K562 (cell line): ENCODE measurements around the gene CD99L2. TPM values are rescaled to one million over a fixed set of nuclear protein-coding genes. Genes with fewer than 3 reads are reported as not detected.

Experiments used
- ATAC-seq: fragments of 200-7000 bp; cut with Tn5 transposase; 3 replicates; pipeline ENCODE4 v1.9.1; 2020; ENCODE audit warnings: moderate library complexity
- BruUV-seq: library from RNA; stranded (reverse); fragments of 400-500 nt; replicated peaks from 2 replicates; lab custom pipeline; 2021; lab: Mats Ljungman, UMichigan
- CTCF ChIA-PET: fragments of 300-600 bp; formaldehyde crosslinking; extraction: SDS; loops from one replicate; lab custom pipeline; 2021; ENCODE audit warnings: low intra/inter-chr PET ratio; lab: Yijun Ruan, JAX
- POLR2A ChIA-PET: fragments of 300-600, 350-650 bp; sonication (Branson Sonifier 250); formaldehyde crosslinking; extraction: SDS; loops from one replicate; lab custom pipeline; 2021; ENCODE audit warnings: antibody characterized with exemption, inconsistent platforms; lab: Yijun Ruan, JAX
- DNase-seq, 4 experiments: peaks; one replicate each; pipeline versions ENCODE4 v3.0.0 to v3.0.0-alpha.2; 2011 to 2018; ENCODE audit warnings: low spot score in 3 of 4, mixed read lengths in 3 of 4; ENCODE audit errors: extremely low read depth in 1 of 4
- FAIRE-seq: peaks from 2 replicates; lab custom pipeline; 2011; peaks lifted over from hg19 to GRCh38; lab: Jason Lieb, UNC
- H2AFZ ChIP-seq: 2 replicates; pipeline ENCODE4 v1.6.0; 2011; ENCODE audit warnings: low read depth, low read length, control low read depth, inconsistent platforms
- H3K27ac ChIP-seq: fragments of 200-600 bp; 3 replicates; pipeline ENCODE4 v1.8.0; 2011; ENCODE audit warnings: low read depth, mild to moderate bottlenecking, control low read depth, inconsistent platforms, low read length, moderate library complexity, mixed read lengths; ENCODE audit errors: extremely low read depth
- H3K27me3 ChIP-seq, 2 experiments: fragments of 300-600 bp in 1 of 2; 2 replicates in 1 of 2; 3 replicates in 1 of 2; pipeline versions ENCODE4 v1.6.0 to v1.8.0; 2011; ENCODE audit warnings: inconsistent platforms in 2 of 2, low read length in 2 of 2, mild to moderate bottlenecking in 1 of 2, mixed read lengths in 1 of 2, moderate library complexity in 1 of 2; ENCODE audit not compliant: control insufficient read depth in 2 of 2, insufficient read depth in 2 of 2
- H3K36me3 ChIP-seq: fragments of 300-600 bp; 3 replicates; pipeline ENCODE4 v1.8.0; 2011; ENCODE audit warnings: mild to moderate bottlenecking, low read length, inconsistent platforms; ENCODE audit not compliant: control insufficient read depth, insufficient read depth
- H3K4me1 ChIP-seq, 2 experiments: fragments of 200-600 bp in 1 of 2; replicated peaks in 1 of 2; 2 replicates in 1 of 2; 3 replicates in 1 of 2; pipeline versions ENCODE4 v1.5.1 to v1.8.0; 2011; ENCODE audit warnings: inconsistent platforms in 2 of 2, low read length in 2 of 2, mild to moderate bottlenecking in 1 of 2, mixed read lengths in 1 of 2, moderate library complexity in 1 of 2; ENCODE audit not compliant: control insufficient read depth in 2 of 2, insufficient read depth in 2 of 2
- H3K4me2 ChIP-seq: 2 replicates; pipeline ENCODE4 v1.6.1; 2011; ENCODE audit warnings: low read length, control low read depth, inconsistent platforms, mixed read lengths; ENCODE audit not compliant: insufficient read depth
- H3K4me3 ChIP-seq: fragments of 200-600 bp; sonication (generic), shearing (Covaris generic); 2 replicates; pipeline ENCODE4 v1.5.1; 2016; ENCODE audit warnings: control low read depth, inconsistent platforms
- H3K79me2 ChIP-seq: fragments of 200-600 bp; 3 replicates; pipeline ENCODE4 v1.8.0; 2011; ENCODE audit warnings: low read length, inconsistent platforms; ENCODE audit not compliant: control insufficient read depth, insufficient read depth
- H3K9ac ChIP-seq, 2 experiments: 2 replicates each; pipeline versions ENCODE4 v1.6.0 to v1.6.1; 2011; ENCODE audit warnings: low read depth in 2 of 2, low read length in 2 of 2, control low read depth in 1 of 2, inconsistent platforms in 1 of 2, mild to moderate bottlenecking in 1 of 2, mixed read lengths in 1 of 2; ENCODE audit not compliant: insufficient read depth in 1 of 2
- H3K9me1 ChIP-seq: one replicate; pipeline ENCODE4 v1.6.0; 2011; ENCODE audit warnings: inconsistent platforms, mild to moderate bottlenecking, low read length, moderate library complexity; ENCODE audit not compliant: control insufficient read depth, insufficient read depth
- H3K9me3 ChIP-seq: replicated peaks from 2 replicates; pipeline ENCODE4 v1.5.1; 2011; ENCODE audit warnings: low read depth, low read length, inconsistent platforms; ENCODE audit not compliant: control insufficient read depth, insufficient read depth
- H4K20me1 ChIP-seq: replicated peaks from 2 replicates; pipeline ENCODE4 v1.6.1; 2011; ENCODE audit warnings: low read length, inconsistent platforms, mixed read lengths; ENCODE audit not compliant: control insufficient read depth, insufficient read depth
- GTF3C2 ChIP-seq: IDR thresholded peaks from 3 replicates; pipeline ENCODE4 v1.6.1; 2011; ENCODE audit warnings: borderline replicate concordance, mild to moderate bottlenecking, moderate library complexity; ENCODE audit not compliant: insufficient read length; ENCODE audit errors: extremely low read depth
- HEY1 ChIP-seq: fragments of 250-450 bp; sonication (Bioruptor Pico); IDR thresholded peaks from 2 replicates; pipeline ENCODE4 v1.5.0; 2020; ENCODE audit warnings: mild to moderate bottlenecking, moderate library complexity, borderline replicate concordance
- MXI1 ChIP-seq: IDR thresholded peaks from 2 replicates; pipeline ENCODE4 v1.6.1; 2011; ENCODE audit warnings: low read depth, mild to moderate bottlenecking, improper control_type of control experiment, low read length
- NCOA4 ChIP-seq: fragments of 450-650 bp; IDR thresholded peaks from 2 replicates; pipeline ENCODE4 v1.6.1; 2018; ENCODE audit warnings: mild to moderate bottlenecking; ENCODE audit not compliant: partially characterized antibody
- NR2C1 ChIP-seq, 2 experiments: fragments of 450-650 bp; IDR thresholded peaks; 2 replicates each; pipeline ENCODE4 v1.6.1; 2017; ENCODE audit warnings: mild to moderate bottlenecking in 2 of 2, antibody characterized with exemption in 1 of 2, inconsistent platforms in 1 of 2, missing compliant biosample characterization in 1 of 2, missing genetic modification characterization in 1 of 2
- PTBP1 ChIP-seq: fragments of 200-400 bp; formaldehyde crosslinking; IDR thresholded peaks from 2 replicates; pipeline ENCODE4 v1.6.1; 2017; ENCODE audit warnings: low read depth, low read length
- ZNF639 ChIP-seq, 2 experiments: fragments of 200-800 bp in 1 of 2; sonication (Bioruptor generic) in 1 of 2; sonication (generic) in 1 of 2; formaldehyde crosslinking in 1 of 2; IDR thresholded peaks in 1 of 2; conservative IDR thresholded peaks in 1 of 2; 2 replicates each; pipeline versions ENCODE4 v1.5.0 to v1.6.1; 2016 to 2020; ENCODE audit warnings: missing compliant biosample characterization in 1 of 2, missing genetic modification characterization in 1 of 2, missing genetic modification reagents in 1 of 2
- ZNF668 ChIP-seq: fragments of 250-450 bp; sonication (Bioruptor Pico); IDR thresholded peaks from 2 replicates; pipeline ENCODE4 v1.8.0; 2022; ENCODE audit warnings: mild to moderate bottlenecking, inconsistent platforms
- WGBS: fragments of 100-300 bp; shearing (Covaris generic); methylation state at CpG from one replicate; pipeline ENCODE4 v1.1.6; 2016; ENCODE audit warnings: low coverage, mixed read lengths; ENCODE audit not compliant: insufficient coverage; ENCODE audit errors: missing lambda C conversion rate; 5-methylcytosine and 5-hydroxymethylcytosine counted together
- in situ Hi-C: fragments of 300-500 bp; cut with MboI; formaldehyde crosslinking; loops from 4 replicates; pipeline ENCODE4 v1.15.0; 2018; ENCODE audit warnings: inconsistent platforms, mixed read lengths
- intact Hi-C: fragments of 100-400 bp; cut with micrococcal nuclease; formaldehyde crosslinking; loops from 2 replicates; pipeline ENCODE4 v1.14.2; 2022
- polyA plus RNA-seq, 8 experiments: library from polyadenylated mRNA; depleted of rRNA in 4 of 8; stranded (reverse) in 5 of 8; unstranded in 3 of 8; fragments of >200 nt; fragmentation: Nextera tagmentation in 2 of 8; fragmentation: Illumina TruSeq in 1 of 8; extraction: Ambion mirVana in 2 of 8; extraction: Trizol in 1 of 8; gene quantifications; 2 replicates each; pipeline versions ENCODE4 v1.2.1 to v1.2.3, GENCODE V29; 2011 to 2014; ENCODE audit warnings: inconsistent platforms in 1 of 8, missing spikeins in 1 of 8
- total RNA-seq, 7 experiments: library from RNA; depleted of rRNA in 6 of 7; stranded (reverse); fragments of >200 nt in 6 of 7; fragmentation: Illumina TruSeq in 2 of 7; extraction: Trizol in 2 of 7; gene quantifications; 2 replicates each; pipeline versions ENCODE4 v1.2.1 to v1.2.3, GENCODE V29; 2011 to 2021; ENCODE audit warnings: low replicate concordance in 1 of 7
- TF ChIP-seq, protein P1 (sequence below), 3 experiments: fragments of 200-800 bp in 1 of 3; fragments of 250-450 bp in 1 of 3; fragments of 450-650 bp in 1 of 3; sonication (Bioruptor Pico) in 1 of 3; sonication (Bioruptor generic) in 1 of 3; formaldehyde crosslinking in 1 of 3; IDR thresholded peaks; 2 replicates each; pipeline versions ENCODE4 v1.6.1 to v1.8.0; 2016 to 2022; ENCODE audit warnings: mild to moderate bottlenecking in 2 of 3, missing genetic modification characterization in 2 of 3, missing compliant biosample characterization in 1 of 3, moderate library complexity in 1 of 3

The CD99L2 gene
- total and polyA plus RNA-seq, 9 of the 15 experiments (the other 6 are each of a cell fraction or from before 2014, with no cell fraction given): 0.76 to 19.0 (median 11.9) TPM

DNA sequence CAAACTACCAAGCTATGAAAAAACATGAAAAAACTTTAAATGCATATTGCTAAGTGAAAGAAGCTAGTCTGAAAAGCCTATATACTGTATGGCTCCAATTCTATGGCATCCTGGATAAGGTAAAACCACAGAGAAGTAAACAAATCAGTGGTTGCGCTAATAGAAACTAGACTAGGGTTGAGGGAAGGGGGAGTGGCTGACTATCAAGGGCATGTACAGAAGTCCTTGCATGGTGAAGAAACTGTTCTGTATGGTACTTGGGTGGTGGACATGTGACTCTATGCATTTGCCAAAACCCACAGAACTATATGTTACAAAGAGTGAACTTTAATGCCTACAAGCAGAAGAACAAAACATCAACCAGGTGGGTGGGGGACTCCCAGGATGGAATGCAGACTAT, 108.4 kb downstream of the CD99L2 start:
- in situ Hi-C loops: loop anchor here (25.0 kb wide), 1 partner anchor 572 kb away; no protein-coding TSS in a partner anchor
- intact Hi-C loops: no loop called here
- WGBS: 100% methylated on average over 1 of the region's 1 CpG
- TF ChIP-seq GTF3C2 (no peak), NR2C1 (IDR thresholded peaks at IDR 0.05) (no peak), NR2C1 (tag; IDR thresholded peaks at IDR 0.05) (no peak), PTBP1 (no peak), NCOA4 (no peak), ZNF639 (CRISPR knock-in tag; conservative IDR thresholded peaks at IDR 0.05 in 1 of 2, IDR thresholded peaks at IDR 0.05 in 1 of 2) (no peak), MXI1 (no peak), HEY1 (CRISPR knock-in tag) (no peak), ZNF668 (CRISPR knock-in tag) (no peak)
- TF ChIP-seq, protein P1, sequence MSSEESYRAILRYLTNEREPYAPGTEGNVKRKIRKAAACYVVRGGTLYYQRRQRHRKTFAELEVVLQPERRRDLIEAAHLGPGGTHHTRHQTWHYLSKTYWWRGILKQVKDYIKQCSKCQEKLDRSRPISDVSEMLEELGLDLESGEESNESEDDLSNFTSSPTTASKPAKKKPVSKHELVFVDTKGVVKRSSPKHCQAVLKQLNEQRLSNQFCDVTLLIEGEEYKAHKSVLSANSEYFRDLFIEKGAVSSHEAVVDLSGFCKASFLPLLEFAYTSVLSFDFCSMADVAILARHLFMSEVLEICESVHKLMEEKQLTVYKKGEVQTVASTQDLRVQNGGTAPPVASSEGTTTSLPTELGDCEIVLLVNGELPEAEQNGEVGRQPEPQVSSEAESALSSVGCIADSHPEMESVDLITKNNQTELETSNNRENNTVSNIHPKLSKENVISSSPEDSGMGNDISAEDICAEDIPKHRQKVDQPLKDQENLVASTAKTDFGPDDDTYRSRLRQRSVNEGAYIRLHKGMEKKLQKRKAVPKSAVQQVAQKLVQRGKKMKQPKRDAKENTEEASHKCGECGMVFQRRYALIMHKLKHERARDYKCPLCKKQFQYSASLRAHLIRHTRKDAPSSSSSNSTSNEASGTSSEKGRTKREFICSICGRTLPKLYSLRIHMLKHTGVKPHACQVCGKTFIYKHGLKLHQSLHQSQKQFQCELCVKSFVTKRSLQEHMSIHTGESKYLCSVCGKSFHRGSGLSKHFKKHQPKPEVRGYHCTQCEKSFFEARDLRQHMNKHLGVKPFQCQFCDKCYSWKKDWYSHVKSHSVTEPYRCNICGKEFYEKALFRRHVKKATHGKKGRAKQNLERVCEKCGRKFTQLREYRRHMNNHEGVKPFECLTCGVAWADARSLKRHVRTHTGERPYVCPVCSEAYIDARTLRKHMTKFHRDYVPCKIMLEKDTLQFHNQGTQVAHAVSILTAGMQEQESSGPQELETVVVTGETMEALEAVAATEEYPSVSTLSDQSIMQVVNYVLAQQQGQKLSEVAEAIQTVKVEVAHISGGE (CRISPR knock-in tag; IDR thresholded peaks at IDR 0.05): no peak

More for the DNA sequence above, 108.4 kb downstream of the CD99L2 start:
- no peak overlapping the region for H2AFZ ChIP-seq
- no peak overlapping the region for H3K27ac ChIP-seq
- no peak overlapping the region for H3K4me2 ChIP-seq
- H3K4me1 ChIP-seq: no peaks in the 10 kb centered on the region; a peak in 1 of 5 replicates
- no peaks in the 10 kb centered on the region for H3K36me3 ChIP-seq
- H3K4me3 ChIP-seq: no peak overlapping the region
- no TSS peak for BruUV-seq
- ChIA-PET CTCF (no interaction called here), POLR2A (no interaction called here)
- H4K20me1 ChIP-seq: no peaks in the 10 kb centered on the region
- H3K9me3 ChIP-seq: no peaks in the 10 kb centered on the region
- no peak overlapping the region for H3K9ac ChIP-seq
- no peak for DNase-seq
- ATAC-seq: no peak
- H3K27me3 ChIP-seq: no peaks in the 10 kb centered on the region
- H3K9me1 ChIP-seq: no peaks in the 10 kb centered on the region
- no peak for FAIRE-seq
- no peaks in the 10 kb centered on the region for H3K79me2 ChIP-seq
